Measurements from ENCODE around the gene RNF126.
"Not testable (repeated sequence)": the region's sequence is repeated elsewhere in the genome, so short reads cannot be mapped to it uniquely, and the experiment has no call there.

The RNF126 gene

DNA sequence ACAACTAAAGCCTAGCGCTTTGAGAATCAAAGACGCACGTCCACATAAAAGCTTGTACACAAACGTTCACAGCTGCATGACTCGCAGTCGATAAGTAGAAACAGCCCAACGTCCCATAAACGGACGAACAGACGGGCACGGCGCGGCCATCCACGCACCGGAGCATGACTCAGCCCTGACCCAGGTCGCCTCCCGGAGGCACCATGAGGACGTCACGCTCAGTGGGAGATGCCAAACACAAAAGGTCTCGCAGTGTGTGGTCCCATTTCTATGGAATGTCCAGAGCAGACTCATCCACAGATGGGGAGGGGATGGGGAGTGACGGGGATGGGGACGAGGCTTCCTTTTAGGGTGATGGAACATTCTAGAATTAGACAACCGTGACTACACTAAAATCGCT, 39.0 kb downstream of the RNF126 start:
- TF ChIP-seq, protein P1, sequence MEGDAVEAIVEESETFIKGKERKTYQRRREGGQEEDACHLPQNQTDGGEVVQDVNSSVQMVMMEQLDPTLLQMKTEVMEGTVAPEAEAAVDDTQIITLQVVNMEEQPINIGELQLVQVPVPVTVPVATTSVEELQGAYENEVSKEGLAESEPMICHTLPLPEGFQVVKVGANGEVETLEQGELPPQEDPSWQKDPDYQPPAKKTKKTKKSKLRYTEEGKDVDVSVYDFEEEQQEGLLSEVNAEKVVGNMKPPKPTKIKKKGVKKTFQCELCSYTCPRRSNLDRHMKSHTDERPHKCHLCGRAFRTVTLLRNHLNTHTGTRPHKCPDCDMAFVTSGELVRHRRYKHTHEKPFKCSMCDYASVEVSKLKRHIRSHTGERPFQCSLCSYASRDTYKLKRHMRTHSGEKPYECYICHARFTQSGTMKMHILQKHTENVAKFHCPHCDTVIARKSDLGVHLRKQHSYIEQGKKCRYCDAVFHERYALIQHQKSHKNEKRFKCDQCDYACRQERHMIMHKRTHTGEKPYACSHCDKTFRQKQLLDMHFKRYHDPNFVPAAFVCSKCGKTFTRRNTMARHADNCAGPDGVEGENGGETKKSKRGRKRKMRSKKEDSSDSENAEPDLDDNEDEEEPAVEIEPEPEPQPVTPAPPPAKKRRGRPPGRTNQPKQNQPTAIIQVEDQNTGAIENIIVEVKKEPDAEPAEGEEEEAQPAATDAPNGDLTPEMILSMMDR (conservative IDR thresholded peaks at IDR 0.05) = no peak
- no peak for TF ChIP-seq ZFX (IDR thresholded peaks at IDR 0.05)
- H3K27ac ChIP-seq = no peak overlapping the region

GRCh38 chr19:623175-623916, 39.7 kb downstream of the RNF126 start:
- TF ChIP-seq, protein P1 (conservative IDR thresholded peaks at IDR 0.05) = no peak
- TF ChIP-seq ZFX (IDR thresholded peaks at IDR 0.05) = no peak
- no peak overlapping the region for H3K27ac ChIP-seq

DNA sequence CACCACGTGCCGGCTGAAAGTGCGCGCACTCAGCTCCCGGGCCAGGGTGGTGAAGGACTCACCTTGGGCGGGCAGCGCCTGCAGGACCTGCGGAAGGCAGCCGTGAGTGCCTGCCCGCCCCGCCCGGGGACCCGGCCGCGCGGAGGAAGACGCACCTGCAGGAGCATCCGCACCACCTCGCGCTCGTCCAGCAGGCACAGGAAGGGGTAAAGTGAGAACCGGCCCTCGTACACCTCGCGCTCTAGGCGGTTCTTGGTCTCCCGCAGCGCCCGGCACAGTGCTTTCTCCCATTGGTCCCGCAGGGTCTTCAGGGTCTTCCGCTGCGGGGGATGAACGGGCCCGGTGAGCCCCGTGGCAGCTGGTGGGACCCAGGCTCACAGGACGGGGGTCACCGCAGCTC, 40.3 kb downstream of the RNF126 start:
- TF ChIP-seq, protein P1 (conservative IDR thresholded peaks at IDR 0.05) = no peak
- no peak for TF ChIP-seq ZFX (IDR thresholded peaks at IDR 0.05)
- H3K27ac ChIP-seq = no peak overlapping the region

GRCh38 chr19:621819-622218, 41.2 kb downstream of the RNF126 start:
- TF ChIP-seq, protein P1 (conservative IDR thresholded peaks at IDR 0.05) = no peak
- no peak for TF ChIP-seq ZFX (IDR thresholded peaks at IDR 0.05)

DNA sequence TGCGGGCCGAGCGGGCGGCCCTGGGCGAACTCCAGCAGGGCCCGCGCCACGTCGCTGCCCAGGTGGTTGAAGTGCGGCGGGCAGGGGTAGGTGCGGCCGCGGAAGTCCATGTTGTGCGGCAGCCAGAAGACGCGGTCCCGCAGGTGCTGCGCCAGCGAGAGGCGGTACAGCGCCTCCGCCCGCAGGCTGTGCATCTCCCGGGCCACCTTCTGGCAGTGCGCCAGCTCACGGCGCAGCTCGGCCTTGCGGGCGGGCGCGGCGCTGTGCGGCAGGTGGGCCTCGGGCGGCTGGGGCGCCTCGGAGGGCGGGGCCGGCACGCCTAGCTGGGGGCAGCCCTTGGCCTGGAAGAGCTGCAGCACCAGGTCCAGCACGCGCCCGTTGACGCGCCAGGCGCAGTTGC, 41.8 kb downstream of the RNF126 start:
- not testable (repeated sequence) for H3K27ac ChIP-seq

More at GRCh38 chr19:621819-622218, 41.2 kb downstream of the RNF126 start:
- H3K27ac ChIP-seq = no peak overlapping the region

- H3K27ac ChIP-seq = no peak overlapping the region
- no peak for TF ChIP-seq ZFX (IDR thresholded peaks at IDR 0.05)
- TF ChIP-seq, protein P1 (conservative IDR thresholded peaks at IDR 0.05) = no peak
These were observed 42.7 kb downstream of the RNF126 start for GRCh38 chr19:620166-620862.

DNA sequence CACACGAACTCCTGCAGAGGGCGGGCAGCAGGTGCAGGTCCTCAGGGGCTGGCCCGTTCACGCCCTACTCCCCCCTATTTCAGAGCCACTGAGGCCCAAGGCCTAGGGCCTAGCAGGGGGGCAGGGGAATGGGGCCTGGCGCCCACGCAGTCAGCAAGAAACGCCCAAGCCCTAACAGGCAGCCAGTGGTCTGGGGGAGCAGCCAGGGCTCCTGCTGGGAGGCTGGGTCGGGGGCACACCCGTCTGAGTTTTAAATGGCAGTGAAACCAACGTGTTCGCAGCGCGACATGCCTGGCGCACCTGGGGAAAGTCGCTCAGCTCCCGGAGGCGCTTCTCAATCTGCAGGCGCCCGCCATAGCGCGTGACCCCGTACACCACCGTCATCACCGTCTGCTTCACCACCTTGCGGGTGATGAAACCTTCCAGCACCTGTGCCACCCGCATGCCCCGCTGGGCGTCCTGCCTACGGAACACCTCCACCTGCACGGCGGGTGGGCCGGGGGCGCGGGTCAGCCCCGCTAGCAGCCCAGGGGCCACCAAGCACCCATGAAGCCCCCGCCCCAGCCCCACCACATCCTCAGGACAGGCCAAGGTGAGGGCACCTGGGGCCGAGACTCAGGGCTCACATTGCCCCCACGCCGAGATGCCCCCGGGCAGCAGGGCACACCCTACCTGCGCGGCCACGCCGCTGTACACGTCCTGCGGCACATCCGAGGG, 43.6 kb downstream of the RNF126 start:
- TF ChIP-seq, protein P1 (conservative IDR thresholded peaks at IDR 0.05) = no peak
- no peak for TF ChIP-seq ZFX (IDR thresholded peaks at IDR 0.05)
- no peak overlapping the region for H3K27ac ChIP-seq

Measured in C4-2B (cell line).